Measurements from ENCODE around the gene MT1B.

MT1B gene

DNA sequence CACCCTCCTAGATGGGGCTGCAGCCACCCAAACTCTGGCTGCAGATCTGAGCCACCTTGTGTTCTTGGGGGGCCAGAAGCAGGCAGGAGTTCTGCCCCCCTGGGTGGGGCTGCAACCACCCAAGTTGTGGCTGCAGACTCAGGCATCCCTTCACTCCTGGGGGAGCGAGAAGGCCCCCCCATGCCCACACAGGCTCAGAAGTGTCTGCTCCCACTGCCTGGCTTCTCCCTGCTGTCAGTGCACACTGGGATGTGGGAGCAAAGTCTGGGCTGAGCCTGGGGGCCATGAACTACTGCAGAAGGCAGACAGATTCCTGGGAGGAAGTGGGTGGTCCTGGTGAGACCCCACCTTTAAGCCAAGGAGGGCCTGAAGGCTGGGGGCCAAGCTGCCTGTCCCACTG is 43.6 kb downstream of the MT1B start:
- no peak for DNase-seq
- no peaks in the 10 kb centered on the region for H3K4me1 ChIP-seq
- TF ChIP-seq, protein P1, sequence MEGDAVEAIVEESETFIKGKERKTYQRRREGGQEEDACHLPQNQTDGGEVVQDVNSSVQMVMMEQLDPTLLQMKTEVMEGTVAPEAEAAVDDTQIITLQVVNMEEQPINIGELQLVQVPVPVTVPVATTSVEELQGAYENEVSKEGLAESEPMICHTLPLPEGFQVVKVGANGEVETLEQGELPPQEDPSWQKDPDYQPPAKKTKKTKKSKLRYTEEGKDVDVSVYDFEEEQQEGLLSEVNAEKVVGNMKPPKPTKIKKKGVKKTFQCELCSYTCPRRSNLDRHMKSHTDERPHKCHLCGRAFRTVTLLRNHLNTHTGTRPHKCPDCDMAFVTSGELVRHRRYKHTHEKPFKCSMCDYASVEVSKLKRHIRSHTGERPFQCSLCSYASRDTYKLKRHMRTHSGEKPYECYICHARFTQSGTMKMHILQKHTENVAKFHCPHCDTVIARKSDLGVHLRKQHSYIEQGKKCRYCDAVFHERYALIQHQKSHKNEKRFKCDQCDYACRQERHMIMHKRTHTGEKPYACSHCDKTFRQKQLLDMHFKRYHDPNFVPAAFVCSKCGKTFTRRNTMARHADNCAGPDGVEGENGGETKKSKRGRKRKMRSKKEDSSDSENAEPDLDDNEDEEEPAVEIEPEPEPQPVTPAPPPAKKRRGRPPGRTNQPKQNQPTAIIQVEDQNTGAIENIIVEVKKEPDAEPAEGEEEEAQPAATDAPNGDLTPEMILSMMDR (IDR thresholded peaks at IDR 0.05; ENCODE audit: low read depth, low read length): no peak
- no peaks in the 10 kb centered on the region for H3K9me3 ChIP-seq
- H3K4me3 ChIP-seq (ENCODE audit: low read depth, low read length): no peak overlapping the region
- no peaks in the 10 kb centered on the region for H3K27me3 ChIP-seq
- H3K36me3 ChIP-seq: no peaks in the 10 kb centered on the region

DNA sequence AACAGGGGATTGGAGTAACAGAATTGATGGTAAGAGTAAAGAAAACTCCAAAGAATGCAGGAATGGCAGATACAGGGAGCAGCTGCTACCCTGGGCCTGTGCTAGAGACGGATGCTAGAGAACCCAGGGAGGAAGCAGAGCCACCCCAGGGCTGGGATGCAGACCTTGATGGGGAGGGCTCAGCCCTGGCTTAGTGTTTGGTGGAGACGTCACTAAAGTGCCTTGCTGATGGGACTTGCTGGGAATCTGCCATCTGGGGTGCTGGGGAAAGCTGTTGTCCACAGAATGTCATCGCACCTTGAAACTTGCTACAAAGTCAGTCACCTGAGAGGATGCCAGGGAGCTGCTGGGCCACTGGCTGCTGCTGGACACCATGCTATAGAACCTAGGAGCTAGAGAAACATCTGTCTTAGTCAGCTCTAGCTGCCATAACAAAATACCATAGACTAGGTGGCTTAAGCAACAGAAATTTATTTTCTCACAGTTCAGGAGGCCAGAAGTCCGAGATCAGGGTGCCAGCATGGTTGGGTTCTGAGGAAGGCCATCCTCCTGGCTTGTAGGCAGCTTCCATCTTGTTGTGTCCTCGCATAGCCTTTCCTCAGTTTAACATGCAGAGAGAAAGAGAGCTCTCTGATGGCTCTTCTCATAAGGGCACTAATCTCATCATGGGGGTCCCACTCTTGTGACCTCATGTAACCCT is 45.9 kb downstream of the MT1B start:
- no peaks in the 10 kb centered on the region for H3K27me3 ChIP-seq
- no peaks in the 10 kb centered on the region for H3K4me1 ChIP-seq
- no peak for DNase-seq
- no peaks in the 10 kb centered on the region for H3K36me3 ChIP-seq
- no peak overlapping the region for H3K4me3 ChIP-seq (ENCODE audit: low read depth, low read length)
- TF ChIP-seq, protein P1 (IDR thresholded peaks at IDR 0.05; ENCODE audit: low read depth, low read length): no peak
- H3K9me3 ChIP-seq: no peaks in the 10 kb centered on the region

DNA sequence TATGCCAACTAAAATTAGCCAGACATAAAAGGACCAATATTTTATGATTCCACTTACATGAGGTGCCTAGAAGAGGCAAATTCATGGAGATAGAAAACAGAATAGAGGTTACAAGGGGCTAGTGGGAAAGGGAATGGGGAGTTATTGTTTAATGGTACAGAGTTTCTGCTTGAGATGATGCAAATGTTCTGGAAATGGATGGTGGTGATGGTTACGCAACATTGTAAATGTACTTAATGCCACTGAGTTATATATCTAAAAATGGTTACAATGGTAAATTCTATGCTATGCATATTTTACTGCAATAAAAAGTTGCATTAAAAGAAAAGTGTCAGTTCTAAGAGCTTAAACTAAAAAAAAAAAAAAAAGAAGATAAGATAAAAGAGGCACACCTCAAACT is 48.5 kb downstream of the MT1B start:
- no peak for DNase-seq
- Histone ChIP-seq H3K27me3 (no peaks in the 10 kb centered on the region), H3K9me3 (no peaks in the 10 kb centered on the region), H3K36me3 (no peaks in the 10 kb centered on the region), H3K4me3 (ENCODE audit: low read depth, low read length) (no peak overlapping the region), H3K4me1 (no peaks in the 10 kb centered on the region)
- TF ChIP-seq, protein P1 (IDR thresholded peaks at IDR 0.05; ENCODE audit: low read depth, low read length): no peak

DNA sequence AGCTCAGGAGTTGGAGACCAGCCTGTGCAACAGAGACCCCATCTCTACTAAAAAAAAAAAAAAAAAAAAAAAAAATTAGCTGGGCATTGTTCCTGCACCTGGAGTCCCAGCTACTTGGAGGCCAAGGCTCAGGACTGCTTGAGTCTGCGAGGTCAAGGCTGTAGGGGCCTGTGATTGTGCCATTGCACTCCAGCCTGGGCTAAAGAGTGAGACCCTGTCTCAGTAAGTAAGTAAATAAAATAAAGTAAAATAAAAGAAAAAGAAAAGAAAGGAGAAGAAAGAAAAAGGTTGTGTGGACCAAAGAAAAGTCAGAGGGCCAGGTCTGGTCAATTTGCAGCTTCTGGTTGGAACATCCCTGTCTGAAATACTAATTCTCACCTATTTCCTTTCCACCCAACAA is 48.9 kb downstream of the MT1B start:
- DNase-seq: no peak
- Histone ChIP-seq H3K9me3 (no peaks in the 10 kb centered on the region), H3K4me3 (ENCODE audit: low read depth, low read length) (no peak overlapping the region), H3K4me1 (no peaks in the 10 kb centered on the region), H3K36me3 (no peaks in the 10 kb centered on the region), H3K27me3 (no peaks in the 10 kb centered on the region)
- TF ChIP-seq, protein P1 (IDR thresholded peaks at IDR 0.05; ENCODE audit: low read depth, low read length): no peak

DNA sequence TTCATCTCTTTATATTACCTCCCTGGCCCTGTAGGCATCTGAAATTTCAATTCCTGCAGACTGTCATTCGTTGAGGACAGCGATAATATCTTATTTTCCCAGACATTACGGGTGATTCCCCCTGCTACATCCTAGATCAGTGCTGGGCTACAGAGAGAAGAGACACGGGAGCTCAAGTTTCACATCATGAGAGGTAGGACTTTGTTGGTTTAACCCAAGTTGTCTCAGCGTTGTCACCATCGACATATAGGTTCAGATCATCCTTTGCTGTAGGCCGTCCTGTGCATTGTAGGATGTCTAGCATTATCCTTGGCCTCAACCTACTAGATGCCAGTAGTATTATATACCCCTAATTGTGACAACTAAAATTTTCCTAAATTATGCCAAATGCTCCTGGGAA is 49.8 kb downstream of the MT1B start:
- DNase-seq: no peak
- Histone ChIP-seq H3K4me3 (ENCODE audit: low read depth, low read length) (no peak overlapping the region), H3K4me1 (no peaks in the 10 kb centered on the region), H3K9me3 (no peaks in the 10 kb centered on the region), H3K36me3 (no peaks in the 10 kb centered on the region), H3K27me3 (no peaks in the 10 kb centered on the region)
- TF ChIP-seq, protein P1 (IDR thresholded peaks at IDR 0.05; ENCODE audit: low read depth, low read length): no peak
